Gastrocnemius medialis (tissue), 4 donors: ENCODE data around the gene CRACDL.

Experiments used
- CTCF ChIP-seq, 5 experiments: fragments of 450-650 bp in 3 of 5; fragments of 200-600 bp in 2 of 5; sonication (generic) in 2 of 5; IDR thresholded peaks in 4 of 5; conservative IDR thresholded peaks in 1 of 5; 1 replicate in 4 of 5; 2 replicates in 1 of 5; pipeline ENCODE4 v1.5.1; 2016 to 2019; ENCODE audit warnings: antibody characterized with exemption in 5 of 5, mild to moderate bottlenecking in 3 of 5, moderate library complexity in 3 of 5
- POLR2A ChIP-seq, 2 donors: fragments of 450-650 bp; IDR thresholded peaks; one replicate each; pipeline ENCODE4 v1.6.1; 2017; ENCODE audit warnings: antibody characterized with exemption in 2 of 2, mild to moderate bottlenecking in 2 of 2, moderate library complexity in 2 of 2

GRCh38 chr2:98800330-98801064, 135.5 kb downstream of the CRACDL start:
- no peak for TF ChIP-seq CTCF (IDR thresholded peaks at IDR 0.05 in 4 of 5, conservative IDR thresholded peaks at IDR 0.05 in 1 of 5)
- TF ChIP-seq POLR2A (IDR thresholded peaks at IDR 0.05), result no peak
